ENCODE data around the gene EMP3.

The EMP3 gene

GRCh38 chr19:48367855-48368254, 42.5 kb downstream of the EMP3 start:
- Histone ChIP-seq H2AFZ (ENCODE audit: low read length) (no peak overlapping the region), H3K27me3 (ENCODE audit: insufficient read depth, low read length, poor library complexity, severe bottlenecking) (no peaks in the 10 kb centered on the region), H3K9me3 (ENCODE audit: insufficient read depth, low read depth, low read length) (no peaks in the 10 kb centered on the region), H3K9me2 (replicated peaks; ENCODE audit: low read depth, low read length) (no peaks in the 10 kb centered on the region), H3K9ac (ENCODE audit: low read depth, low read length, poor library complexity, severe bottlenecking) (no peak overlapping the region), H3K4me2 (ENCODE audit: low read depth, low read length, poor library complexity, severe bottlenecking) (no peak overlapping the region), H3K79me2 (ENCODE audit: insufficient read depth, low read length) (no peaks in the 10 kb centered on the region; the same call in 1 of the 2 replicates), H3K36me3 (ENCODE audit: insufficient read depth, low read length) (no peaks in the 10 kb centered on the region), H3K4me3 (ENCODE audit: low read length, poor library complexity, severe bottlenecking) (no peak overlapping the region), H3K4me1 (ENCODE audit: insufficient read depth, low read length, poor library complexity, severe bottlenecking) (peaks cover 8% of the 10 kb centered on the region), H4K20me1 (ENCODE audit: insufficient read depth, low read length, poor library complexity, severe bottlenecking) (no peaks in the 10 kb centered on the region), H3F3A (ENCODE audit: low read depth) (no peaks in the 10 kb centered on the region)
- TF ChIP-seq EZH2phosphoT487 (IDR thresholded peaks at IDR 0.05; ENCODE audit: borderline replicate concordance) = no peak
- TF ChIP-seq, protein P1, sequence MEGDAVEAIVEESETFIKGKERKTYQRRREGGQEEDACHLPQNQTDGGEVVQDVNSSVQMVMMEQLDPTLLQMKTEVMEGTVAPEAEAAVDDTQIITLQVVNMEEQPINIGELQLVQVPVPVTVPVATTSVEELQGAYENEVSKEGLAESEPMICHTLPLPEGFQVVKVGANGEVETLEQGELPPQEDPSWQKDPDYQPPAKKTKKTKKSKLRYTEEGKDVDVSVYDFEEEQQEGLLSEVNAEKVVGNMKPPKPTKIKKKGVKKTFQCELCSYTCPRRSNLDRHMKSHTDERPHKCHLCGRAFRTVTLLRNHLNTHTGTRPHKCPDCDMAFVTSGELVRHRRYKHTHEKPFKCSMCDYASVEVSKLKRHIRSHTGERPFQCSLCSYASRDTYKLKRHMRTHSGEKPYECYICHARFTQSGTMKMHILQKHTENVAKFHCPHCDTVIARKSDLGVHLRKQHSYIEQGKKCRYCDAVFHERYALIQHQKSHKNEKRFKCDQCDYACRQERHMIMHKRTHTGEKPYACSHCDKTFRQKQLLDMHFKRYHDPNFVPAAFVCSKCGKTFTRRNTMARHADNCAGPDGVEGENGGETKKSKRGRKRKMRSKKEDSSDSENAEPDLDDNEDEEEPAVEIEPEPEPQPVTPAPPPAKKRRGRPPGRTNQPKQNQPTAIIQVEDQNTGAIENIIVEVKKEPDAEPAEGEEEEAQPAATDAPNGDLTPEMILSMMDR (conservative IDR thresholded peaks at IDR 0.05; ENCODE audit: low read length) = no peak

GRCh38 chr19:48368936-48369335, 43.6 kb downstream of the EMP3 start:
- TF ChIP-seq, protein P1 (conservative IDR thresholded peaks at IDR 0.05; ENCODE audit: low read length) = no peak
- TF ChIP-seq EZH2phosphoT487 (IDR thresholded peaks at IDR 0.05; ENCODE audit: borderline replicate concordance) = no peak
- no peak overlapping the region for H3K9ac ChIP-seq (ENCODE audit: low read depth, low read length, poor library complexity, severe bottlenecking)

GRCh38 chr19:48370955-48371354, 45.6 kb downstream of the EMP3 start:
- Histone ChIP-seq H3K9me2 (replicated peaks; ENCODE audit: low read depth, low read length) (no peaks in the 10 kb centered on the region), H3K36me3 (ENCODE audit: insufficient read depth, low read length) (no peaks in the 10 kb centered on the region), H3F3A (ENCODE audit: low read depth) (no peaks in the 10 kb centered on the region), H2AFZ (ENCODE audit: low read length) (no peak overlapping the region), H3K4me3 (ENCODE audit: low read length, poor library complexity, severe bottlenecking) (no peak overlapping the region), H3K4me2 (ENCODE audit: low read depth, low read length, poor library complexity, severe bottlenecking) (no peak overlapping the region), H3K9me3 (ENCODE audit: insufficient read depth, low read depth, low read length) (no peaks in the 10 kb centered on the region), H3K79me2 (ENCODE audit: insufficient read depth, low read length) (no peaks in the 10 kb centered on the region), H3K27me3 (ENCODE audit: insufficient read depth, low read length, poor library complexity, severe bottlenecking) (no peaks in the 10 kb centered on the region), H3K9ac (ENCODE audit: low read depth, low read length, poor library complexity, severe bottlenecking) (no peak overlapping the region), H4K20me1 (ENCODE audit: insufficient read depth, low read length, poor library complexity, severe bottlenecking) (no peaks in the 10 kb centered on the region), H3K4me1 (ENCODE audit: insufficient read depth, low read length, poor library complexity, severe bottlenecking) (no peaks in the 10 kb centered on the region)
- TF ChIP-seq EZH2phosphoT487 (IDR thresholded peaks at IDR 0.05; ENCODE audit: borderline replicate concordance) = no peak
- TF ChIP-seq, protein P1 (conservative IDR thresholded peaks at IDR 0.05; ENCODE audit: low read length) = no peak

More at GRCh38 chr19:48368936-48369335, 43.6 kb downstream of the EMP3 start:
- Histone ChIP-seq H3K9me3 (ENCODE audit: insufficient read depth, low read depth, low read length) (no peaks in the 10 kb centered on the region), H3K27me3 (ENCODE audit: insufficient read depth, low read length, poor library complexity, severe bottlenecking) (no peaks in the 10 kb centered on the region), H4K20me1 (ENCODE audit: insufficient read depth, low read length, poor library complexity, severe bottlenecking) (no peaks in the 10 kb centered on the region), H3K79me2 (ENCODE audit: insufficient read depth, low read length) (no peaks in the 10 kb centered on the region), H3K36me3 (ENCODE audit: insufficient read depth, low read length) (no peaks in the 10 kb centered on the region), H3K4me2 (ENCODE audit: low read depth, low read length, poor library complexity, severe bottlenecking) (no peak overlapping the region), H2AFZ (ENCODE audit: low read length) (no peak overlapping the region), H3F3A (ENCODE audit: low read depth) (no peaks in the 10 kb centered on the region), H3K9me2 (replicated peaks; ENCODE audit: low read depth, low read length) (no peaks in the 10 kb centered on the region), H3K4me1 (ENCODE audit: insufficient read depth, low read length, poor library complexity, severe bottlenecking) (peaks cover 7% of the 10 kb centered on the region), H3K4me3 (ENCODE audit: low read length, poor library complexity, severe bottlenecking) (no peak overlapping the region)
